ENCODE results near the gene CALU.

The CALU gene

DNA sequence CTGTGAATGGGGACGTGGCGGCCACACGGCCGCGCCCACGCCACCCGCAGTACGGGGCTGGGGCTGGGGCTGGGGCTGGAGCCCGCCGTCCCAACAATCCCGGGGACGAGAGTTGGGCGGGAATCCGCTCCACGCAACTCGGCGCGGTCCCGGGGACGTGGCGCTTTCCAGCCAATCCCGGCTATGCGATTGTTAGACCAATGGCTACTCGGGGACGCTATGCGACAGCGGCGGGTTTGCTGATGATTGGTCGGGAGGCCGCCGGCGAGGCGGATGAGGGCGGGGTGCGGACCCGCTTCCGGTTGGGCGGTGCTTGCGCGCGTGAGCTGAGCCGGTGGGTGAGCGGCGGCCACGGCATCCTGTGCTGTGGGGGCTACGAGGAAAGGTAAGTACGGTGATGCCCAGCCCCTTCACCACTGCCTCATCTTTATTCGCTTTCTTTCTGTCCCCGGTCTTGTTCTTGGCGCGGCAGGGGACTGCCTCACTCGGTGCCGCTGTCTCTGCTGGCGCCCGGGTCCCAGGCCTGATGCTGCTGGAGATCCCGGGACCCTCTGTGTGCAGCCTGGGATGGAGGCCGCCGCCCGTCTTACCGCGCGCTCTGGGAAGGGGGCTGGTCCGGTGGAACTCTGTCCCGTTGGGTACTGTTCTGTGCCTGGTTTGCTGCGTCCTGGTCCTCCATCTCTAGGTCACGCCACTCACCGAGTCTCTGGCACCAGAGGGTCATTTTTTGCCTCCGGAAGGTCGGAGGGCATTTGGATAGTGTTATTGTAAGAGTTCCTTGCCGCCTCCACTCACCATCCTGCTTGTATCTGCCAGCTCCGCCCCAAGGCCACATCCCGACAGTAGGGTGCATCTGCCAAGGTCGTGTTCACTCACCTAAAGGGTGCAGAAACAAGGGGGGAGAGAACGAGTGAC is at the start of gene CALU (continued):
- TF ChIP-seq, protein P1, sequence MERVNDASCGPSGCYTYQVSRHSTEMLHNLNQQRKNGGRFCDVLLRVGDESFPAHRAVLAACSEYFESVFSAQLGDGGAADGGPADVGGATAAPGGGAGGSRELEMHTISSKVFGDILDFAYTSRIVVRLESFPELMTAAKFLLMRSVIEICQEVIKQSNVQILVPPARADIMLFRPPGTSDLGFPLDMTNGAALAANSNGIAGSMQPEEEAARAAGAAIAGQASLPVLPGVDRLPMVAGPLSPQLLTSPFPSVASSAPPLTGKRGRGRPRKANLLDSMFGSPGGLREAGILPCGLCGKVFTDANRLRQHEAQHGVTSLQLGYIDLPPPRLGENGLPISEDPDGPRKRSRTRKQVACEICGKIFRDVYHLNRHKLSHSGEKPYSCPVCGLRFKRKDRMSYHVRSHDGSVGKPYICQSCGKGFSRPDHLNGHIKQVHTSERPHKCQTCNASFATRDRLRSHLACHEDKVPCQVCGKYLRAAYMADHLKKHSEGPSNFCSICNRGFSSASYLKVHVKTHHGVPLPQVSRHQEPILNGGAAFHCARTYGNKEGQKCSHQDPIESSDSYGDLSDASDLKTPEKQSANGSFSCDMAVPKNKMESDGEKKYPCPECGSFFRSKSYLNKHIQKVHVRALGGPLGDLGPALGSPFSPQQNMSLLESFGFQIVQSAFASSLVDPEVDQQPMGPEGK (tag by site-specific recombination; IDR thresholded peaks at IDR 0.05): peak; percentile 89
- TF ChIP-seq, protein P2, sequence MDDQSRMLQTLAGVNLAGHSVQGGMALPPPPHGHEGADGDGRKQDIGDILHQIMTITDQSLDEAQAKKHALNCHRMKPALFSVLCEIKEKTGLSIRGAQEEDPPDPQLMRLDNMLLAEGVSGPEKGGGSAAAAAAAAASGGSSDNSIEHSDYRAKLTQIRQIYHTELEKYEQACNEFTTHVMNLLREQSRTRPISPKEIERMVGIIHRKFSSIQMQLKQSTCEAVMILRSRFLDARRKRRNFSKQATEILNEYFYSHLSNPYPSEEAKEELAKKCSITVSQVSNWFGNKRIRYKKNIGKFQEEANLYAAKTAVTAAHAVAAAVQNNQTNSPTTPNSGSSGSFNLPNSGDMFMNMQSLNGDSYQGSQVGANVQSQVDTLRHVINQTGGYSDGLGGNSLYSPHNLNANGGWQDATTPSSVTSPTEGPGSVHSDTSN (CRISPR knock-in tag; IDR thresholded peaks at IDR 0.05): no peak
- TF ChIP-seq, protein P3, sequence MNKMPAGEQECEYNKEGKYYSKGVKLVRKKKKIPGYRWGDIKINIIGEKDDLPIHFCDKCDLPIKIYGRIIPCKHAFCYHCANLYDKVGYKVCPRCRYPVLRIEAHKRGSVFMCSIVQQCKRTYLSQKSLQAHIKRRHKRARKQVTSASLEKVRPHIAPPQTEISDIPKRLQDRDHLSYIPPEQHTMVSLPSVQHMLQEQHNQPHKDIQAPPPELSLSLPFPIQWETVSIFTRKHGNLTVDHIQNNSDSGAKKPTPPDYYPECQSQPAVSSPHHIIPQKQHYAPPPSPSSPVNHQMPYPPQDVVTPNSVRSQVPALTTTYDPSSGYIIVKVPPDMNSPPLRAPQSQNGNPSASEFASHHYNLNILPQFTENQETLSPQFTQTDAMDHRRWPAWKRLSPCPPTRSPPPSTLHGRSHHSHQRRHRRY (tag by site-specific recombination; IDR thresholded peaks at IDR 0.05): no peak
- no peak for TF ChIP-seq ZNF292 (tag by site-specific recombination; IDR thresholded peaks at IDR 0.05; ENCODE audit: borderline replicate concordance, low read depth)
- TF ChIP-seq TRIM28 (IDR thresholded peaks at IDR 0.05; ENCODE audit: borderline replicate concordance, low read length): peak; percentile 35; the same call in 1 of the 2 replicates
- TF ChIP-seq, protein P4, sequence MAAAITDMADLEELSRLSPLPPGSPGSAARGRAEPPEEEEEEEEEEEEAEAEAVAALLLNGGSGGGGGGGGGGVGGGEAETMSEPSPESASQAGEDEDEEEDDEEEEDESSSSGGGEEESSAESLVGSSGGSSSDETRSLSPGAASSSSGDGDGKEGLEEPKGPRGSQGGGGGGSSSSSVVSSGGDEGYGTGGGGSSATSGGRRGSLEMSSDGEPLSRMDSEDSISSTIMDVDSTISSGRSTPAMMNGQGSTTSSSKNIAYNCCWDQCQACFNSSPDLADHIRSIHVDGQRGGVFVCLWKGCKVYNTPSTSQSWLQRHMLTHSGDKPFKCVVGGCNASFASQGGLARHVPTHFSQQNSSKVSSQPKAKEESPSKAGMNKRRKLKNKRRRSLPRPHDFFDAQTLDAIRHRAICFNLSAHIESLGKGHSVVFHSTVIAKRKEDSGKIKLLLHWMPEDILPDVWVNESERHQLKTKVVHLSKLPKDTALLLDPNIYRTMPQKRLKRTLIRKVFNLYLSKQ (tag by site-specific recombination; IDR thresholded peaks at IDR 0.05; ENCODE audit: borderline replicate concordance): no peak
- TF ChIP-seq ZEB2 (tag by site-specific recombination; IDR thresholded peaks at IDR 0.05): peak; percentile 89

DNA sequence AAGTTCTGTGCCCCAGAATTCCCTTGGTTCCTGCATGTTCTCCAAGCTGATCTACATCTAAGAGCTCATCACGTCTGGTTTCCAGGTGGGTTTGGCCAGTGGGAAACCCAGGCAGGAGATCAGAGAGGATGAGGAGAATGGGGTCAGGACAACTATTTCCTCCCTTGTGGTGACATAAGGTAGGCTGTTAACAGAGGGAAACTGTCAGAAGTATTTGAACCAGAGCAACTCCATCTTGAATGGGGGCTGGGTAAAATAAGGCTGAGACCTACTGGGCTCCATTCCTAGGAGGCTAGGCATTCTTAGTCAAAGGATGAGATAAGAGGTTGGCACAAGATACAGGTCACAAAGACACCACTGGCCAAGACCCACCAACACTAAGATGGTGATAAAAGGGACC is 47.9 kb upstream of the CALU start:
- POLR2A ChIA-PET: no interaction called here
- H3K27ac ChIP-seq (ENCODE audit: extremely low read depth, low read depth, low read length): no peak overlapping the region
- no peak overlapping the region for H3K4me3 ChIP-seq (ENCODE audit: low read depth, low read length)
- H3K9me3 ChIP-seq (ENCODE audit: control insufficient read depth, insufficient read depth, low read depth, low read length): no peaks in the 10 kb centered on the region
- no peaks in the 10 kb centered on the region for H3K36me3 ChIP-seq (ENCODE audit: control insufficient read depth in 2 of 2, insufficient read depth in 1 of 2, low read length in 2 of 2)
- peaks cover 4% of the 10 kb centered on the region for H3K4me1 ChIP-seq (ENCODE audit: control insufficient read depth, insufficient read depth, low read length)
- CTCF ChIA-PET: no interaction called here
- TF ChIP-seq GFI1B (tag by site-specific recombination; IDR thresholded peaks at IDR 0.05) (no peak), SALL2 (tag by site-specific recombination; IDR thresholded peaks at IDR 0.05; ENCODE audit: borderline replicate concordance) (no peak), ZNF114 (tag by site-specific recombination; IDR thresholded peaks at IDR 0.05) (no peak), RBAK (tag by site-specific recombination; IDR thresholded peaks at IDR 0.05) (no peak), HOXC10 (CRISPR knock-in tag; IDR thresholded peaks at IDR 0.05) (no peak), ZNF654 (tag by site-specific recombination; IDR thresholded peaks at IDR 0.05; ENCODE audit: low read depth) (no peak), YY2 (tag by site-specific recombination; IDR thresholded peaks at IDR 0.05) (no peak), ZNF311 (tag by site-specific recombination; IDR thresholded peaks at IDR 0.05; ENCODE audit: borderline replicate concordance) (no peak), ZNF624 (tag by site-specific recombination; IDR thresholded peaks at IDR 0.05) (no peak), KLF9 (tag by site-specific recombination; IDR thresholded peaks at IDR 0.05; ENCODE audit: low read depth) (no peak), ZBTB8A (tag by site-specific recombination; IDR thresholded peaks at IDR 0.05) (no peak)
- TF ChIP-seq, protein P5, sequence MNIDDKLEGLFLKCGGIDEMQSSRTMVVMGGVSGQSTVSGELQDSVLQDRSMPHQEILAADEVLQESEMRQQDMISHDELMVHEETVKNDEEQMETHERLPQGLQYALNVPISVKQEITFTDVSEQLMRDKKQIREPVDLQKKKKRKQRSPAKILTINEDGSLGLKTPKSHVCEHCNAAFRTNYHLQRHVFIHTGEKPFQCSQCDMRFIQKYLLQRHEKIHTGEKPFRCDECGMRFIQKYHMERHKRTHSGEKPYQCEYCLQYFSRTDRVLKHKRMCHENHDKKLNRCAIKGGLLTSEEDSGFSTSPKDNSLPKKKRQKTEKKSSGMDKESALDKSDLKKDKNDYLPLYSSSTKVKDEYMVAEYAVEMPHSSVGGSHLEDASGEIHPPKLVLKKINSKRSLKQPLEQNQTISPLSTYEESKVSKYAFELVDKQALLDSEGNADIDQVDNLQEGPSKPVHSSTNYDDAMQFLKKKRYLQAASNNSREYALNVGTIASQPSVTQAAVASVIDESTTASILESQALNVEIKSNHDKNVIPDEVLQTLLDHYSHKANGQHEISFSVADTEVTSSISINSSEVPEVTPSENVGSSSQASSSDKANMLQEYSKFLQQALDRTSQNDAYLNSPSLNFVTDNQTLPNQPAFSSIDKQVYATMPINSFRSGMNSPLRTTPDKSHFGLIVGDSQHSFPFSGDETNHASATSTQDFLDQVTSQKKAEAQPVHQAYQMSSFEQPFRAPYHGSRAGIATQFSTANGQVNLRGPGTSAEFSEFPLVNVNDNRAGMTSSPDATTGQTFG (tag by site-specific recombination; IDR thresholded peaks at IDR 0.05; ENCODE audit: borderline replicate concordance): no peak
- TF ChIP-seq, protein P6, sequence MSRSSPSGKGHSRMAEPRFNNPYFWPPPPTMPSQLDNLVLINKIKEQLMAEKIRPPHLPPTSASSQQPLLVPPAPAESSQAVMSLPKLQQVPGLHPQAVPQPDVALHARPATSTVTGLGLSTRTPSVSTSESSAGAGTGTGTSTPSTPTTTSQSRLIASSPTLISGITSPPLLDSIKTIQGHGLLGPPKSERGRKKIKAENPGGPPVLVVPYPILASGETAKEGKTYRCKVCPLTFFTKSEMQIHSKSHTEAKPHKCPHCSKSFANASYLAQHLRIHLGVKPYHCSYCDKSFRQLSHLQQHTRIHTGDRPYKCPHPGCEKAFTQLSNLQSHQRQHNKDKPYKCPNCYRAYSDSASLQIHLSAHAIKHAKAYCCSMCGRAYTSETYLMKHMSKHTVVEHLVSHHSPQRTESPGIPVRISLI (tag by site-specific recombination; IDR thresholded peaks at IDR 0.05): no peak
- TF ChIP-seq, protein P7, sequence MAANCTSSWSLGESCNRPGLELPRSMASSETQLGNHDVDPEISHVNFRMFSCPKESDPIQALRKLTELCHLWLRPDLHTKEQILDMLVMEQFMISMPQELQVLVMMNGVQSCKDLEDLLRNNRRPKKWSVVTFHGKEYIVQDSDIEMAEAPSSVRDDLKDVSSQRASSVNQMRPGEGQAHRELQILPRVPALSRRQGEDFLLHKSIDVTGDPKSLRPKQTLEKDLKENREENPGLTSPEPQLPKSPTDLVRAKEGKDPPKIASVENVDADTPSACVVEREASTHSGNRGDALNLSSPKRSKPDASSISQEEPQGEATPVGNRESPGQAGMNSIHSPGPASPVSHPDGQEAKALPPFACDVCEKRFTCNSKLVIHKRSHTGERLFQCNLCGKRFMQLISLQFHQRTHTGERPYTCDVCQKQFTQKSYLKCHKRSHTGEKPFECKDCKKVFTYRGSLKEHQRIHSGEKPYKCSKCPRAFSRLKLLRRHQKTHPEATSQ (tag by site-specific recombination; IDR thresholded peaks at IDR 0.05): no peak
- TF ChIP-seq, protein P8, sequence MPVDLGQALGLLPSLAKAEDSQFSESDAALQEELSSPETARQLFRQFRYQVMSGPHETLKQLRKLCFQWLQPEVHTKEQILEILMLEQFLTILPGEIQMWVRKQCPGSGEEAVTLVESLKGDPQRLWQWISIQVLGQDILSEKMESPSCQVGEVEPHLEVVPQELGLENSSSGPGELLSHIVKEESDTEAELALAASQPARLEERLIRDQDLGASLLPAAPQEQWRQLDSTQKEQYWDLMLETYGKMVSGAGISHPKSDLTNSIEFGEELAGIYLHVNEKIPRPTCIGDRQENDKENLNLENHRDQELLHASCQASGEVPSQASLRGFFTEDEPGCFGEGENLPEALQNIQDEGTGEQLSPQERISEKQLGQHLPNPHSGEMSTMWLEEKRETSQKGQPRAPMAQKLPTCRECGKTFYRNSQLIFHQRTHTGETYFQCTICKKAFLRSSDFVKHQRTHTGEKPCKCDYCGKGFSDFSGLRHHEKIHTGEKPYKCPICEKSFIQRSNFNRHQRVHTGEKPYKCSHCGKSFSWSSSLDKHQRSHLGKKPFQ (tag by site-specific recombination; IDR thresholded peaks at IDR 0.05): no peak
